Right cardiac atrium (tissue), 5 donors: Measurements from ENCODE around the gene TEX10. TPM values are rescaled to one million over a fixed set of nuclear protein-coding genes. Genes with fewer than 3 reads are reported as not detected.

ENCODE experiments used
- ATAC-seq, 2 donors: fragments of 200-7000 bp; cut with Tn5 transposase; one replicate each; pipeline versions ENCODE4 v1.8.0 to v1.9.1; 2020; ENCODE audit warnings: moderate library complexity in 2 of 2, mild to moderate bottlenecking in 1 of 2
- DNase-seq, 3 donors: peaks; one replicate each; pipeline ENCODE4 v3.0.0-alpha.2; 2020
- H3K27ac ChIP-seq: one replicate; pipeline ENCODE4 v1.5.1; 2013; ENCODE audit warnings: mild to moderate bottlenecking, low read length, control low read depth, moderate library complexity
- H3K27me3 ChIP-seq: one replicate; pipeline ENCODE4 v1.6.1; 2013; ENCODE audit not compliant: control insufficient read depth, insufficient read depth
- H3K4me1 ChIP-seq: one replicate; pipeline ENCODE4 v1.6.1; 2013; ENCODE audit warnings: low read length; ENCODE audit not compliant: control insufficient read depth, insufficient read depth
- H3K4me3 ChIP-seq: one replicate; pipeline ENCODE4 v1.5.1; 2013; ENCODE audit warnings: low read length, control low read depth
- H3K9me3 ChIP-seq: one replicate; pipeline ENCODE4 v1.6.1; 2013; ENCODE audit warnings: low read length; ENCODE audit not compliant: control insufficient read depth
- WGBS: extraction: QIAGEN DNeasy Blood & Tissue Kit; methylation state at CpG from one replicate; pipeline ENCODE4 v1.1.7; 2013; 5-methylcytosine and 5-hydroxymethylcytosine counted together
- intact Hi-C, 4 donors: fragments of 100-400 bp; cut with DNase I; formaldehyde crosslinking; loops; one replicate each; pipeline versions ENCODE4 v1.11.0 to v1.14.0; 2022 to 2023
- polyA plus RNA-seq: library from polyadenylated mRNA; stranded (reverse); fragments of 200-250 nt; gene quantifications from one replicate; pipeline ENCODE4 v1.2.3, GENCODE V29; 2013
- total RNA-seq, 4 donors: library from RNA; stranded (reverse); fragmentation: NEBNext Ultra II Directional; extraction: Animal tissue kit (Norgen Biotek cat#: 25700); gene quantifications; one replicate each; pipeline ENCODE4 v1.2.1, GENCODE V29; 2021
- donor health status: healthy with polysubstance abuse.
- donor health status: DM: no; HTN: yes; CAD: no.
- donor health status: DM: no; HTN: no; CAD: no.
- donor health status: DM: no; HTN: yes; CAD: no; lungs with severe emphysema.
- donor health status: DM: yes; HTN: yes; CAD: no.

The TEX10 gene
- total and polyA plus RNA-seq, 5 donors = 4.4 to 10.4 (median 8.7) TPM

DNA sequence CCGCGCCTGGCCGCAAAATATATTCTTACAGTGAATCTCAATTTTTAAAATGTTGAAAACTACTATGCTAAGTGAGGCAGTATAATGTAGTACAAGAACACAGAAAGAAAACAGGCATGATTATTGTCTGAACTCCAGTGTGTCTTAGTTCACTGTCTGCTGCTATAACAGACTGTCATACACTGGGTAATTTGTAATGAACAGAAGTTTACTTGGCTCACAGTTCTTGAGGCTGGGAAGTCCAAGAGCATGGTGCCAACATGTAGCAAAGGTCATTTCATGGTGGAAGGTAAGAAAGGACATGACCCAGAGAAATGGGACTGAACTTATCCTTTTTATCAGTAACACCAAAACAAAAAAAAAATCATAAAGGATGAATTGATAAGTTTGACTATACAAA, 19.9 kb upstream of the TEX10 start:
- no peak overlapping the region for H3K27ac ChIP-seq
- no peak for DNase-seq
- H3K9me3 ChIP-seq = no peaks in the 10 kb centered on the region
- 99% methylated on average over 3 of the region's 3 CpGs for WGBS
- intact Hi-C loops = no loop called here
- no peaks in the 10 kb centered on the region for H3K4me1 ChIP-seq
- ATAC-seq = no peak
- H3K4me3 ChIP-seq = no peak overlapping the region
- H3K27me3 ChIP-seq = no peaks in the 10 kb centered on the region

DNA sequence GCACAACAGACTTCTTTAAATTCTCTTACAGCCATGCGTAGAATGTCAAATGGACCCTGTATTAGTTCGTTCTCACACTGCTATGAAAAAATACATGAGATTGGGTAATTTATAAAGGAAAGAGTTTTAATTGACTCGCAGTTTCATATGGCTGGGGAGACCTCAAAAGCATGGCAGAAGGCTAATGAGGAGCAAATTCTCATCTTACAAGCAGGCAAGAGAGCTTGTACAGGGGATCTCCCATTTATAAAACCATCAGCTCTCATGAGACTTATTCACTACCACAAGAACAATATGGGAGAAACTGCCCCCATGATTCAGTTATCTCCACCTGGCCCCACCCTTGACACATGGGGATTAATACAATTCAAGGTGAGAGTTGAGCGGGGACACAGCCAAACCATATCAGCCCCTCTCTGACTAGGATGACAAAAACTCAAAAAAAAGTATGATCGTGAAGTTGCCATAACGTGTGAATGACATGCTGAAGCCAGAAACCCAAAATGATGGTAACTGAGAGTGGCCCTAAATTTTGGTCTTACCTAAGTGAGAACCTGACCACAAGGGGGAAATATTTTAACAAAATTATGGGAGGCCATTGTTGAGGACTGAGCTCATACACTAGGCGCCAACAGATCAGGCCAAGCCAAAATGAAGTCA, 17.5 kb upstream of the TEX10 start:
- Histone ChIP-seq H3K27me3 (no peaks in the 10 kb centered on the region), H3K4me3 (no peak overlapping the region), H3K4me1 (no peaks in the 10 kb centered on the region), H3K27ac (no peak overlapping the region), H3K9me3 (no peaks in the 10 kb centered on the region)
- intact Hi-C loops = no loop called here
- DNase-seq (no peak), ATAC-seq (no peak)
- WGBS = 94% methylated on average over 7 of the region's 7 CpGs

DNA sequence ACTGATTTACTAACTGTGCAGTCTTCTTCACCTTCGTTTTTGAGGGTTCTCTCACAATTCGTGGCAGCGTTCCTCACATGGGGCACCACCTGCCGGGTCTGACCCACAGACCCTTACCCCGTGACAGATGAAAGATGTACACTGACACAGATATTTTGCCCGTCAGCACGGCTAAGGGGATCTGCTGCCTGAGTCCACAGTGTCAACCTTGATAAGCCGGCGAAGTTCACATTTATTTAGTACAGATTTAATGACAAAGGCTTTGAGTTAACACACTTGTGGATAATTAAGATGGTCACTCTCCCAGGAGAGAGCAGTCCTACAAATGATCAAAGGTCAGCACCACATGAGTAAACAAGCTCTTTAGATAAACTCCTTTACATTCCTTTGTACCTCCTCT, 15.9 kb upstream of the TEX10 start:
- intact Hi-C loops = no loop called here
- ATAC-seq (no peak), DNase-seq (no peak)
- Histone ChIP-seq H3K27ac (no peak overlapping the region), H3K27me3 (no peaks in the 10 kb centered on the region), H3K9me3 (no peaks in the 10 kb centered on the region), H3K4me1 (no peaks in the 10 kb centered on the region), H3K4me3 (no peak overlapping the region)
- WGBS = 95% methylated on average over 9 of the region's 9 CpGs

DNA sequence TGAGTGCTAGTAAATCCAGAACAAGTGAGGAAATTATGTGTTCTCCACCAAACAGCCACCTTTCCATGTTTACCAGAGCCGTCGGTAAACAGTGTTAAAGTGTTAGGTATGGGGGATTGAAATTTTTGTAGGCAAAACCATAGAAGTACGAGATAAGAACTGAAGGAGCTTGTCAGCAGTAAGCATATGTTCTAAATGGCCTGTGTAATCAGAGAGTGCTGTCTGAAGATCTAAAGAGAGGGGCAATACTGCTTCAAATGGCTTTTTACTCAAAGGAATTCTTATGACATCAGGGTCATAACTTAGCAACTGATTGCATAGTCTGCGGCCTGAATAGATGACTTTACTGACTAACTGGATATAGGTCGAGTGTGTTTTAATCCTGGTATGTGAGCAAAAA, 13.4 kb upstream of the TEX10 start:
- DNase-seq = no peak
- no peak for ATAC-seq
- 87% methylated on average over 5 of the region's 5 CpGs for WGBS

DNA sequence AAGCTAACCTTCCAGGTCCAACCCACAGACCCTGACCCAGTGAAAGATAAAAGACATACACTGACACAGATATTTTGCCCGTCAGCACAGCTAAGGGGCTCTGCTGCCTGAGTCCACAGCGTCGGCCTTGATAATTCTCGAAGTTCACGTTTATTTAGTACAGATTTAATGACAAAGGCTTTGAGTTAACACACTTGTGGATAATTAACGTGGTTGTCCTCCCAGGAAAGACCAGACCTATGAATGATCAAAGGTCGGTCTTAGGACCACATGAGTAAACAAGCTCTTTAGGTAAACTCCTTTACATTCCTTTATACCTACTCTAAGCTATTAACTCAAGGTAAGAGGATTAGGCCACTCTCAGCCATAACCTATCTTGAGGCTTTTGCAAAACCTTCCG, 11.3 kb upstream of the TEX10 start:
- no peak for ATAC-seq
- Histone ChIP-seq H3K9me3 (no peaks in the 10 kb centered on the region), H3K27me3 (no peaks in the 10 kb centered on the region), H3K4me1 (no peaks in the 10 kb centered on the region), H3K27ac (no peak overlapping the region), H3K4me3 (no peak overlapping the region)
- intact Hi-C loops = no loop called here
- no peak for DNase-seq
- 92% methylated on average over 8 of the region's 8 CpGs for WGBS

More for the DNA sequence above, 13.4 kb upstream of the TEX10 start:
- Histone ChIP-seq H3K4me1 (no peaks in the 10 kb centered on the region), H3K27me3 (no peaks in the 10 kb centered on the region), H3K27ac (no peak overlapping the region), H3K9me3 (no peaks in the 10 kb centered on the region), H3K4me3 (no peak overlapping the region)
- intact Hi-C loops = no loop called here

DNA sequence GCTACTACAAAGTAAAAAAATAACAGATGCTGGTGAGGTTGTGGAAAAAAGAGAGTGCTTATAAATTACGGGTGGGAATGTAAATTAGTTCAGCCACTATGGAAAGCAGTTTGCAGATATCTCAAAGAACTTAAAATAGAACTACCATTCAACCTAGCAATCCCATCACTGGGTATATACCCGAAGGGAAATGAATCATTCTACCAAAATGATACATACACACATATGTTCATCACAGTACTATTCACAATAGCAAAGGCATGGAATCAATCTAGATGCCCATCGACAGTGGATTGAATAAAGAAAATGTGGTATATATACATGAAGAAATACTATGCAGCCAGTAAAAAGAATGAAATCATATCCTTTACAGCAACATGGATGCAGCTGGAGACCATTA, 6.3 kb upstream of the TEX10 start:
- H3K4me3 ChIP-seq = no peak overlapping the region
- H3K9me3 ChIP-seq = no peaks in the 10 kb centered on the region
- H3K27me3 ChIP-seq = no peaks in the 10 kb centered on the region
- 96% methylated on average over 3 of the region's 3 CpGs for WGBS
- ATAC-seq (no peak), DNase-seq (no peak)
- H3K27ac ChIP-seq = no peak overlapping the region
- intact Hi-C loops = loop anchor here in 2 of 4 donors (10.0 kb wide), 2 partner anchors 56 to 76 kb away; no protein-coding TSS in a partner anchor
- H3K4me1 ChIP-seq = no peaks in the 10 kb centered on the region

DNA sequence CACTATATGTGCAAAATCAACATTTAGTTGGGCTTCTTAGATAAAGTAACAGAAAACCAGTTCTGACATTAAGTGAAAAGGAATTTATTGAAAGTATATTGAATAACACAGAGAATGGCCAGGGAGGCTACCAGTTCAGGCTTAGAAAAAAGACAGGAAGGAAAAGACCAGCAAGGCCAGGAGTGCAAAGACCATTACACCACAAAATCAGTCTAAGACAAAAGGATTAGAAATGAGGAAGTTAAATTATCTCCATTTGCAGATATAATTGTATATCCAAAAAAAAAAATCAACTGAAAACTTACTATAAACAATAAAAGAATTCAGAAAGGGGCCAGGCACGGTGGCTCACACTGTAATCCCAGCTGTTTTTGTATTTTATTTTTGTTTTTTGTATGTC, 4.8 kb upstream of the TEX10 start:
- H3K4me1 ChIP-seq = no peaks in the 10 kb centered on the region
- no peak for DNase-seq
- WGBS = 56% methylated on average over 1 of the region's 1 CpG
- H3K27ac ChIP-seq = no peak overlapping the region
- no peaks in the 10 kb centered on the region for H3K9me3 ChIP-seq
- ATAC-seq = no peak
- no peaks in the 10 kb centered on the region for H3K27me3 ChIP-seq
- H3K4me3 ChIP-seq = no peak overlapping the region
- intact Hi-C loops = loop anchor here in 2 of 4 donors (10.0 kb wide), 2 partner anchors 57 to 77 kb away; no protein-coding TSS in a partner anchor

DNA sequence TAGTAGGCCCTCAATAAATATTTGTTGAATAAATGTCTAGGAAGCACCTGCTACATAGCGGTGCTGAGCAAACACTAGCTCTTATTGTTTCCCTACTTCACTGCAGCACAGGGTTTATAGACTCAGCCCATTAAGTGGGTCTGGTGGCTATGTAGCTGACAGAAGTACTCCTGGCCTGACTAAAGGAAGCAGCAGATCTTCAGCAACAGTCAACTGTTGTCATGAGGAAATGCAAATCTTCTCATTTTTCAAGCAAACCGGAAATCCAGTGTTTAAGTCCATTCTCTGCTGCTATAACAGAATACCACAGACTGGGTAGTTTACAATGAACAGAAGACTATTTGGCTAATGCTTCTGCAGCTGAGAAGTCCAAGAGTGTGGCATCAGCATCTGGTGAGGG, 2.8 kb upstream of the TEX10 start:
- ATAC-seq (no peak), DNase-seq (no peak)
- Histone ChIP-seq H3K27ac (no peak overlapping the region), H3K4me3 (no peak overlapping the region), H3K4me1 (peaks cover 2% of the 10 kb centered on the region), H3K9me3 (no peaks in the 10 kb centered on the region), H3K27me3 (no peaks in the 10 kb centered on the region)
- WGBS = 85% methylated on average over 2 of the region's 2 CpGs
- intact Hi-C loops = loop anchor here in 2 of 4 donors (10.0 kb wide), 2 partner anchors 59 to 79 kb away; no protein-coding TSS in a partner anchor

DNA sequence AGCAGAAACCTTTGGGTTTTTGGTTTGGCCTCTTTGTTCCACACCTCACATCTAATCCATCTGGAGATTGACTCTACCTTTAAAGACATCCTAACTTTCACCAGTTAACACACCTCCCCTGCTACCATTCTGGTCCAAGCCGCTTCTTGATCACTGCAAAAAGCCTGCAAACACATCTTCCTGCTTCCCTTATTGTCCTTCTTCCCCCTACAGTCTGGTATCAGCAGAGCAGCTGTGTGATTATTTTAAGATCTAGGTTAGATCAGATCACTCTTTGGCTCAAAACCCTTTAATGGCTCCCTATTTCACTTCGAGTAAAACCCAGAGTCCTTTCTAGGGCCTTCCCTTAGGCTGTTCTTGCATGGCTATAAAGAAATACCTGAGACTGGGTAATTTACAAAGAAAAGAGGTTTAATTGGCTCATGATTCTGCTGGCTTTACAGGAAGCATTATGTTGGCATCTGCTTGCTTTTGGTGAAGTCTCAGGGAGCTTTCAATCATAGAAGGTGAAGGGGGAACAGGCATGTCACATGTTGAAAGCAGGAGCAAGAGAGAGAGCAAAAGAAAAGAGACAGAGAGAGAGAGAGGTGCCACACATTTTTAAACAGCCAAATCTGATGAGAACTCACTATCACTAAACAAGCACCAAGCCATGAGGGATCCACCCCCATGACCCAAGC, 1.5 kb upstream of the TEX10 start:
- H3K4me1 ChIP-seq = peaks cover 2% of the 10 kb centered on the region
- intact Hi-C loops = loop anchor here in 2 of 4 donors (10.0 kb wide), 2 partner anchors 61 to 81 kb away; no protein-coding TSS in a partner anchor
- H3K27me3 ChIP-seq = no peaks in the 10 kb centered on the region
- ATAC-seq = no peak
- DNase-seq = no peak
- H3K9me3 ChIP-seq = no peaks in the 10 kb centered on the region
- H3K27ac ChIP-seq = no peak overlapping the region
- WGBS = 95% methylated on average over 2 of the region's 2 CpGs
- H3K4me3 ChIP-seq = no peak overlapping the region

DNA sequence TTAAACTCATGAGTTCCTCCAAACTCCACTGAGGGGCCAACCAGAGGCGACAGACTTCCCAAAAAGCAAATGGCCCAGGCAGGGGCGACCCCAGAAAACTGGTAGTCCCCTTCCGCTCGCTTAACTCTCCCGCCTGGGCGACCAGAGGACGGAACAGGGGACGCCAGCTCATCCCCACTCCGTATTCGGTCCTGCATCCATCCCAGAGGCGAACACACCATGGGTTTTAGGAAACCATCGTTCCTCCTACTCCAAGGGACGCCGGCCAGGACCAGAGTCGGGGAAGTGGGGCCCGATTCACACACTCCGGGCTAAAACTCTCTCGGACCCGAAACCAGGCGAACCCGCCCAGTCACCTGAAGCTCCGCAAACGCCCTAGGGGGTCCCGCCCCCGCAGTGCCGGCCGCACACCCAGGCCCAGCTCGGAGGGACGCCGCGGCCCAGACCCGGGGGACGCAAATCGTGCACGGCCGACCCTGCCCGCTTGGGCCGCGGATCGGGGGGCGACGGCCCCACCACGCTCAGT, 478 bp downstream of the TEX10 start:
- no peaks in the 10 kb centered on the region for H3K27me3 ChIP-seq
- peak overlapping the region; percentile 76 for H3K4me3 ChIP-seq
- H3K9me3 ChIP-seq = no peaks in the 10 kb centered on the region
- WGBS = under 1% methylated on average over 43 of the region's 43 CpGs
- DNase-seq (peak in 2 of 3 donors; percentile 32 to 61), ATAC-seq (peak; percentile 60 to 71)
- peaks cover 2% of the 10 kb centered on the region for H3K4me1 ChIP-seq
- H3K27ac ChIP-seq = peak overlapping the region; percentile 4
- intact Hi-C loops = loop anchor here in 2 of 4 donors (10.0 kb wide), 2 partner anchors 63 to 83 kb away; no protein-coding TSS in a partner anchor

DNA sequence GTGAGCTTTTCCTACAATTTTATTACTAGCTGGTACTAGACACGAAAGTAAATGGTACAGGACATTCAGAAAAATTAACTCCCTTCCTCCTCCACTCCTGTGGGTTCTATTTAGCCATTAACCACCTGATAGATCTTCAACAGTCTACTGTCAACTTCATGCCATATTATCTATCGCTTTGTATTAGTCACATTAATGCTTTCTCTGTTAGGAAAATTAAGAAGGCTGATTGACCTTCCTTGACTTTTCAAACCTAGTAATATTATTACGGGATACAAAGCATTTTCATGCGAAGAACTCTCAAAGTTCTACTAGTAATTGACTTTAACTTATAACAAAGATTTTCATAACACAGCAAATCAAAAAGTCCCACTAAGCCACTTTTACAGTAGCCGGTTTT, 1.2 kb downstream of the TEX10 start:
- intact Hi-C loops = loop anchor here in 2 of 4 donors (10.0 kb wide), 2 partner anchors 63 to 83 kb away; no protein-coding TSS in a partner anchor
- Histone ChIP-seq H3K4me3 (peak overlapping the region; percentile 76), H3K27ac (no peak overlapping the region), H3K9me3 (no peaks in the 10 kb centered on the region), H3K4me1 (peaks cover 2% of the 10 kb centered on the region), H3K27me3 (no peaks in the 10 kb centered on the region)
- DNase-seq (no peak), ATAC-seq (no peak)
- 41% methylated on average over 5 of the region's 5 CpGs for WGBS
